CD14-positive monocyte (primary cell): ENCODE results near the gene TNFRSF9. TPM values are rescaled to one million over a fixed set of nuclear protein-coding genes. Genes with fewer than 3 reads are reported as not detected.
A peak's percentile ranks its signal among the peaks of the same experiment; 100 is the strongest.

Experiments used
- DNase-seq, 3 donors: peaks; one replicate each; pipeline ENCODE4 v3.0.0-alpha.2; 2011 to 2022
- H2AFZ ChIP-seq: 2 replicates; pipeline ENCODE4 v1.6.0; 2012; ENCODE audit warnings: mild to moderate bottlenecking, low read depth, low read length, inconsistent platforms; ENCODE audit not compliant: insufficient read depth, poor library complexity, severe bottlenecking
- H3K27ac ChIP-seq, 2 donors: 1 replicate in 1 of 2; 2 replicates in 1 of 2; pipeline ENCODE4 v1.5.1; 2012 to 2013; ENCODE audit warnings: low read length in 2 of 2, control low read depth in 1 of 2, inconsistent platforms in 1 of 2, low read depth in 1 of 2, mild to moderate bottlenecking in 1 of 2
- H3K27me3 ChIP-seq, 2 donors: one replicate each; pipeline versions ENCODE4 v1.6.0 to v1.6.1; 2011 to 2013; ENCODE audit warnings: low read length in 2 of 2; ENCODE audit not compliant: control insufficient read depth in 2 of 2, insufficient read depth in 2 of 2
- H3K36me3 ChIP-seq, 2 donors: replicated peaks in 1 of 2; 1 replicate in 1 of 2; 2 replicates in 1 of 2; pipeline versions ENCODE4 v1.5.1 to v1.6.1; 2012 to 2013; ENCODE audit warnings: low read length in 2 of 2, control low read depth in 1 of 2, inconsistent platforms in 1 of 2, mild to moderate bottlenecking in 1 of 2; ENCODE audit not compliant: insufficient read depth in 2 of 2, control insufficient read depth in 1 of 2
- H3K4me1 ChIP-seq, 2 donors: 1 replicate in 1 of 2; 2 replicates in 1 of 2; pipeline versions ENCODE4 v1.5.1 to v1.6.1; 2012 to 2013; ENCODE audit warnings: low read length in 2 of 2, control low read depth in 1 of 2, inconsistent platforms in 1 of 2, mild to moderate bottlenecking in 1 of 2, moderate library complexity in 1 of 2; ENCODE audit not compliant: insufficient read depth in 2 of 2, control insufficient read depth in 1 of 2
- H3K4me2 ChIP-seq: replicated peaks from 2 replicates; pipeline ENCODE3; 2012; ENCODE audit warnings: low read length, moderate library complexity, mild to moderate bottlenecking; ENCODE audit not compliant: poor library complexity, severe bottlenecking; ENCODE audit errors: extremely low read depth
- H3K4me3 ChIP-seq, 3 experiments: fragments of 200-600 bp in 1 of 3; sonication (generic) in 1 of 3; replicated peaks in 1 of 3; 1 replicate in 2 of 3; 2 replicates in 1 of 3; pipeline ENCODE4 v1.5.1; 2011 to 2013; ENCODE audit warnings: low read length in 3 of 3, mild to moderate bottlenecking in 3 of 3, control low read depth in 2 of 3, low read depth in 2 of 3, inconsistent platforms in 1 of 3, moderate library complexity in 1 of 3
- H3K79me2 ChIP-seq: 2 replicates; pipeline ENCODE4 v1.6.0; 2012; ENCODE audit warnings: mild to moderate bottlenecking, control low read depth, inconsistent platforms, low read length, moderate library complexity; ENCODE audit not compliant: insufficient read depth
- H3K9ac ChIP-seq: 2 replicates; pipeline ENCODE4 v1.6.0; 2017; ENCODE audit warnings: low read length, mild to moderate bottlenecking; ENCODE audit not compliant: insufficient read depth, poor library complexity, severe bottlenecking
- H3K9me3 ChIP-seq, 2 donors: replicated peaks in 1 of 2; 1 replicate in 1 of 2; 2 replicates in 1 of 2; pipeline versions ENCODE4 v1.5.1 to v1.6.1; 2012 to 2013; ENCODE audit warnings: low read length in 2 of 2, control low read depth in 1 of 2; ENCODE audit not compliant: control insufficient read depth in 1 of 2, insufficient read depth in 1 of 2
- H4K20me1 ChIP-seq: 2 replicates; pipeline ENCODE4 v1.6.0; 2012; ENCODE audit warnings: mild to moderate bottlenecking, low read length, control low read depth, moderate library complexity; ENCODE audit not compliant: insufficient read depth
- H3K27ac Mint-ChIP-seq, 7 donors: one replicate each; pipeline ENCODE4 v1.8.0; 2020; ENCODE audit warnings: mild to moderate bottlenecking in 7 of 7, mixed read lengths in 7 of 7, moderate library complexity in 6 of 7, inconsistent platforms in 2 of 7
- H3K27me3 Mint-ChIP-seq, 3 donors: one replicate each; pipeline ENCODE4 v1.8.0; 2021 to 2022; ENCODE audit warnings: low read depth in 3 of 3, mild to moderate bottlenecking in 3 of 3, mixed read lengths in 3 of 3, moderate library complexity in 3 of 3, inconsistent platforms in 1 of 3
- H3K36me3 Mint-ChIP-seq, 2 donors: one replicate each; pipeline ENCODE4 v1.8.0; 2020; ENCODE audit warnings: mixed read lengths in 2 of 2, inconsistent platforms in 1 of 2, mild to moderate bottlenecking in 1 of 2
- H3K4me1 Mint-ChIP-seq: one replicate; pipeline ENCODE4 v1.8.0; 2020; ENCODE audit warnings: mild to moderate bottlenecking, mixed read lengths
- H3K4me3 Mint-ChIP-seq, 2 donors: one replicate each; pipeline ENCODE4 v1.8.0; 2020; ENCODE audit warnings: mild to moderate bottlenecking in 2 of 2, mixed read lengths in 2 of 2, moderate library complexity in 1 of 2
- H3K9me3 Mint-ChIP-seq, 7 donors: one replicate each; pipeline ENCODE4 v1.8.0; 2020 to 2022; ENCODE audit warnings: mixed read lengths in 7 of 7, mild to moderate bottlenecking in 6 of 7, moderate library complexity in 6 of 7, inconsistent platforms in 2 of 7
- CTCF ChIP-seq: fragments of 200-600 bp; IDR thresholded peaks from one replicate; pipeline ENCODE4 v1.8.0; 2022; ENCODE audit warnings: antibody characterized with exemption, mild to moderate bottlenecking
- WGBS: methylation state at CpG from one replicate; pipeline ENCODE4 v1.1.5; 2013; ENCODE audit warnings: missing lambda C conversion rate; ENCODE audit not compliant: insufficient coverage; 5-methylcytosine and 5-hydroxymethylcytosine counted together
- intact Hi-C, 2 donors: fragments of 100-400 bp; cut with micrococcal nuclease; formaldehyde crosslinking; loops; one replicate each; pipeline versions ENCODE4 v1.15.0 to v1.15.1; 2023
- polyA plus RNA-seq, 3 donors: library from polyadenylated mRNA; depleted of rRNA in 1 of 3; unstranded in 2 of 3; stranded (reverse) in 1 of 3; fragments of 300-500 nt in 2 of 3; fragments of >200 nt in 1 of 3; fragmentation: Illumina TruSeq in 2 of 3; gene quantifications; 1 replicate in 2 of 3; 2 replicates in 1 of 3; pipeline ENCODE4 v1.2.3, GENCODE V29; 2012 to 2021

Gene TNFRSF9
- polyA plus RNA-seq, 3 donors = 1.1 to 2.6 (median 2.6) TPM

GRCh38 chr1:7962014-7962335 lies 21.3 kb upstream of the TNFRSF9 start:
- Mint-ChIP-seq H3K9me3 (peaks cover 0 to 2% (median 0%) of the 10 kb centered on the region in 7 donors), H3K27ac (peak overlapping the region; percentile 95 to 99 (median 96)), H3K4me1 (peaks cover 22% of the 10 kb centered on the region), H3K36me3 (peaks cover 38 to 41% of the 10 kb centered on the region in 2 donors), H3K4me3 (peak overlapping the region; percentile 93 to 96), H3K27me3 (peaks cover 0 to 3% (median 0%) of the 10 kb centered on the region in 3 donors)
- Histone ChIP-seq H3K27me3 (no peaks in the 10 kb centered on the region), H3K4me3 (peak overlapping the region; percentile 54 to 93 (median 73)), H3K9ac (peak overlapping the region; percentile 94), H3K9me3 (no peaks in the 10 kb centered on the region), H4K20me1 (peaks cover 21% of the 10 kb centered on the region), H3K27ac (peak overlapping the region; percentile 88 to 96), H3K79me2 (peaks cover 57% of the 10 kb centered on the region), H2AFZ (peak overlapping the region; percentile 73), H3K4me1 (peaks cover 25 to 29% of the 10 kb centered on the region in 2 donors), H3K36me3 (peaks cover 37 to 41% of the 10 kb centered on the region in 2 donors), H3K4me2 (peak overlapping the region; percentile 75)
- intact Hi-C loops = loop anchor here (5.0 to 10.0 kb wide), 2 partner anchors 180 to 187 kb away; partner anchors contain the start of genes PER3 (in 1 of the 2) and VAMP3 (in 1 of the 2)
- TF ChIP-seq CTCF = no peak
- 0% methylated on average over 3 of the region's 10 CpGs for WGBS
- peak in 1 of 3 donors; percentile 67 for DNase-seq

DNA sequence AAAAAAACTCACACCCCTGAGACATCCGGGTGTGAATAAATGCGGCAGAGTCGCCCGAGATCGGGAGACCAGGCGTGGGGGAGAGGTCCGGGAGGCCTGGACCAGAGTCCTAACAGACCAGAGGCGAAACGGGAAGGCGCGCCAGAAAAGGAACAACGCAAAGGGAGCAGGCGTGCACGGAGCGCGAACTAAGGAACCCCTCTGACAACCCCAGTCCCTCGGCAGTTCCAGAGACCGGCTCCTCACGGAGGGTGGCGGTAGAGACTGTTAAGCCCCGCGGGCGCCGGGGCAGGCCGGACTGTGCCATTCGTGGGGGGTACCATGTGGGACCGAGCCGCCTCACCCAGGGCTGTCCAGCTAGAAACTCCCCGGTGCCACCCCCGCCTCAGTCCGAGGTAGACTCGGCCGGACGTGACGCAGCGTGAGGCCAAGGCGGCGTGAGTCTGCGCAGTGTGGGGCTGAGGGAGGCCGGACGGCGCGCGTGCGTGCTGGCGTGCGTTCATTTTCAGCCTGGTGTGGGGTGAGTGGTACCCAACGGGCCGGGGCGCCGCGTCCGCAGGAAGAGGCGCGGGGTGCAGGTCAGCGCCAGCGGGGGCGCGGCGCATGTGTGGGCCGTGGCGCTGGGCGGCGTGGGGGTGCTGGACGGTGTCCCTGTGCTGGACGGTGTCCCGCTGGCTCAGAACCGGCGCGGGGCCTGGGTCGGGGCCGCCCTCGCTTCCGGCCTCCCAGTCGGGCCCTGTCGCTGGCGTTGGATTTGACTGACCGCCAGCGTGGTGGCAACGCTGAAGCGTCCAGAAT lies 20.8 kb upstream of the TNFRSF9 start, which contains the start of gene PARK7:
TSS of gene PARK7 (plus strand) at position 496 of the 798 bp plus-strand sequence. CDS start 1,075 bp downstream, outside the sequence.
- peaks cover 31 to 35% of the 10 kb centered on the region in 2 donors for H3K36me3 ChIP-seq
- H3K4me1 ChIP-seq = peaks cover 25 to 29% of the 10 kb centered on the region in 2 donors
- H3K4me1 Mint-ChIP-seq = peaks cover 22% of the 10 kb centered on the region
- WGBS = under 1% methylated on average over 81 of the region's 81 CpGs
- peaks cover 0 to 2% (median 0%) of the 10 kb centered on the region in 7 donors for H3K9me3 Mint-ChIP-seq
- H3K27me3 Mint-ChIP-seq = peaks cover 0 to 3% (median 0%) of the 10 kb centered on the region in 3 donors
- TF ChIP-seq CTCF = peak; percentile 44
- peak within 1 kb of the TSS; percentile 96 to 99 for H3K4me3 Mint-ChIP-seq
- peak within 1 kb of the TSS; percentile 99 for H3K4me2 ChIP-seq
- H3K27me3 ChIP-seq = no peaks in the 10 kb centered on the region
- no peaks in the 10 kb centered on the region for H3K9me3 ChIP-seq
- peak within 1 kb of the TSS; percentile 54 to 93 (median 76) for H3K4me3 ChIP-seq
- intact Hi-C loops = loop anchor here (5.0 to 10.0 kb wide), 2 partner anchors 179 to 187 kb away; partner anchors contain the start of genes PER3 (in 1 of the 2) and VAMP3 (in 1 of the 2)
- peak within 1 kb of the TSS; percentile 95 to 99 (median 98) for H3K27ac Mint-ChIP-seq
- H4K20me1 ChIP-seq = peaks cover 17% of the 10 kb centered on the region
- H3K27ac ChIP-seq = peak within 1 kb of the TSS; percentile 88 to 96
- peak; percentile 99 to 100 (median 99) for DNase-seq
- H3K9ac ChIP-seq = peak within 1 kb of the TSS; percentile 94
- H3K36me3 Mint-ChIP-seq = peaks cover 33 to 36% of the 10 kb centered on the region in 2 donors
- peak within 1 kb of the TSS; percentile 82 for H2AFZ ChIP-seq
- peaks cover 51% of the 10 kb centered on the region for H3K79me2 ChIP-seq
